DND-41 (cell line): Measurements from ENCODE around the gene RGCC.

Experiments
- ATAC-seq: fragments of 200-7000 bp; cut with Tn5 transposase; 3 replicates; pipeline ENCODE4 v1.9.1; 2021; ENCODE audit warnings: low read depth; ENCODE audit not compliant: insufficient read depth
- DNase-seq: peaks from one replicate; pipeline ENCODE4 v3.0.0-alpha.2; 2020
- H2AFZ ChIP-seq: 2 replicates; pipeline ENCODE4 v1.6.0; 2012; ENCODE audit warnings: low read depth, low read length
- H3K27ac ChIP-seq: 2 replicates; pipeline ENCODE4 v1.5.1; 2012; ENCODE audit warnings: low read length, inconsistent platforms
- H3K27me3 ChIP-seq: fragments of 200-600 bp; sonication (generic); 2 replicates; pipeline ENCODE4 v1.6.0; 2012; ENCODE audit warnings: low read length, mild to moderate bottlenecking, inconsistent platforms; ENCODE audit not compliant: insufficient read depth, poor library complexity
- H3K36me3 ChIP-seq: 2 replicates; pipeline ENCODE4 v1.5.1; 2012; ENCODE audit warnings: low read length, inconsistent platforms; ENCODE audit not compliant: insufficient read depth
- H3K4me1 ChIP-seq: 2 replicates; pipeline ENCODE4 v1.5.1; 2012; ENCODE audit warnings: mild to moderate bottlenecking, low read length; ENCODE audit not compliant: insufficient read depth
- H3K4me2 ChIP-seq: 2 replicates; pipeline ENCODE4 v1.6.0; 2012; ENCODE audit warnings: mild to moderate bottlenecking, moderate library complexity, low read length, inconsistent platforms; ENCODE audit not compliant: insufficient read depth
- H3K4me3 ChIP-seq, 2 experiments: fragments of 200-600 bp in 1 of 2; shearing (Covaris generic) in 1 of 2; 2 replicates each; pipeline ENCODE4 v1.5.1; 2012 to 2016; ENCODE audit warnings: inconsistent platforms in 2 of 2, low read length in 2 of 2, mild to moderate bottlenecking in 2 of 2, low read depth in 1 of 2, moderate library complexity in 1 of 2
- H3K79me2 ChIP-seq: 2 replicates; pipeline ENCODE4 v1.6.0; 2012; ENCODE audit warnings: low read length, inconsistent platforms; ENCODE audit not compliant: insufficient read depth
- H3K9ac ChIP-seq: 2 replicates; pipeline ENCODE4 v1.6.0; 2012; ENCODE audit warnings: low read depth, mild to moderate bottlenecking, inconsistent platforms, low read length, moderate library complexity
- H3K9me3 ChIP-seq: 2 replicates; pipeline ENCODE4 v1.5.1; 2012; ENCODE audit warnings: low read length, moderate library complexity, mild to moderate bottlenecking, inconsistent platforms; ENCODE audit not compliant: insufficient read depth, severe bottlenecking
- H4K20me1 ChIP-seq: 2 replicates; pipeline ENCODE4 v1.6.0; 2012; ENCODE audit warnings: low read length; ENCODE audit not compliant: insufficient read depth
- EZH2 ChIP-seq: IDR thresholded peaks from 3 replicates; pipeline ENCODE4 v1.6.1; 2012; ENCODE audit warnings: borderline replicate concordance, low read depth, mild to moderate bottlenecking, moderate library complexity, low read length, inconsistent platforms; ENCODE audit not compliant: severe bottlenecking
- TF ChIP-seq, protein P1 (sequence below): IDR thresholded peaks from 2 replicates; pipeline ENCODE4 v1.5.1; 2012; ENCODE audit warnings: borderline replicate concordance, low read length, moderate library complexity, mild to moderate bottlenecking; ENCODE audit not compliant: poor library complexity, severe bottlenecking; ENCODE audit errors: extremely low read depth

The RGCC gene

DNA sequence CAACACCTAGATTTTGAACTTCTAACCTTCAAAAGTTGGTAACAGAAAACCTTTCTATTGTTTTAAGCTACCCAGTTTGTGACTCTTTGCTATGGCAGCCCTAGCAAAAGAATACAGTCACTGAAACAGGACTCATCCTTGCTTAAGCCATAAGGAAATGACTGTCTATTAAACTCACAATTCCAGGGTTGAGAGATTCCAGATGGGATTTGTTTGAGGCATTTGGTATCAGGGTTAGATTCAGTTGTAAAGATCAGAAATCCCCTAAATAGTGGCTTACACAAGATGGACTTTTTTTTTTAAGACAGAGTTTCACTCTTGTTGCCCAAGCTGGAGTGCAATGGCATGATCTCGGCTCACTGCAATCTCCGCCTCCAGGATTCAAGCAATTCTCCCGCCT lies 41.1 kb upstream of the RGCC start:
- no peak for TF ChIP-seq EZH2
- TF ChIP-seq, protein P1, sequence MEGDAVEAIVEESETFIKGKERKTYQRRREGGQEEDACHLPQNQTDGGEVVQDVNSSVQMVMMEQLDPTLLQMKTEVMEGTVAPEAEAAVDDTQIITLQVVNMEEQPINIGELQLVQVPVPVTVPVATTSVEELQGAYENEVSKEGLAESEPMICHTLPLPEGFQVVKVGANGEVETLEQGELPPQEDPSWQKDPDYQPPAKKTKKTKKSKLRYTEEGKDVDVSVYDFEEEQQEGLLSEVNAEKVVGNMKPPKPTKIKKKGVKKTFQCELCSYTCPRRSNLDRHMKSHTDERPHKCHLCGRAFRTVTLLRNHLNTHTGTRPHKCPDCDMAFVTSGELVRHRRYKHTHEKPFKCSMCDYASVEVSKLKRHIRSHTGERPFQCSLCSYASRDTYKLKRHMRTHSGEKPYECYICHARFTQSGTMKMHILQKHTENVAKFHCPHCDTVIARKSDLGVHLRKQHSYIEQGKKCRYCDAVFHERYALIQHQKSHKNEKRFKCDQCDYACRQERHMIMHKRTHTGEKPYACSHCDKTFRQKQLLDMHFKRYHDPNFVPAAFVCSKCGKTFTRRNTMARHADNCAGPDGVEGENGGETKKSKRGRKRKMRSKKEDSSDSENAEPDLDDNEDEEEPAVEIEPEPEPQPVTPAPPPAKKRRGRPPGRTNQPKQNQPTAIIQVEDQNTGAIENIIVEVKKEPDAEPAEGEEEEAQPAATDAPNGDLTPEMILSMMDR, result no peak
- H2AFZ ChIP-seq, result no peak overlapping the region
- H3K79me2 ChIP-seq, result no peaks in the 10 kb centered on the region

DNA sequence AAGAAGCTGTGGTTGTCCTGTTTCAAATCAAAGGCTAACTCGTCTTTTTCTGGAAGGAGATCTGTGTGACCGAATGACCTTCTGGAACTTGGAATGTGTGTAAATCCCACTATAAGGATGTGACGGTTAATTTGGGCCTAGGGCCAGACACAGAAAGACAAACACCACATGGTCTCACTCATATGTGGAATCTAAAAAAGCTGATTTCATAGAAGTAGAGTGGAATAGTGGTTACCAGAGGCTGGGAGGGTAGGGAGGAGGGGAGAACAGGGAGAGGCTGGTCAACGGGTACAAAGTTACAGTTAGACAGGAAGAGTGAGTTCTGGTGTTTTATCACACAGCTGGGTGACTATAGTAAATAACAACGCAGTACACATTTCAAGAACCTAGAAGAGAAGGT lies 39.3 kb upstream of the RGCC start:
- TF ChIP-seq EZH2, result no peak
- TF ChIP-seq, protein P1, result no peak
- no peaks in the 10 kb centered on the region for H3K79me2 ChIP-seq

More for the DNA sequence above, 41.1 kb upstream of the RGCC start:
- Histone ChIP-seq H3K27ac (no peak overlapping the region), H3K4me1 (peaks cover 16% of the 10 kb centered on the region), H3K4me3 (no peak overlapping the region), H3K27me3 (no peaks in the 10 kb centered on the region), H3K9me3 (no peaks in the 10 kb centered on the region), H3K36me3 (no peaks in the 10 kb centered on the region), H4K20me1 (no peaks in the 10 kb centered on the region), H3K9ac (no peak overlapping the region), H3K4me2 (no peak overlapping the region)
- no peak for DNase-seq
- no peak for ATAC-seq

DNA sequence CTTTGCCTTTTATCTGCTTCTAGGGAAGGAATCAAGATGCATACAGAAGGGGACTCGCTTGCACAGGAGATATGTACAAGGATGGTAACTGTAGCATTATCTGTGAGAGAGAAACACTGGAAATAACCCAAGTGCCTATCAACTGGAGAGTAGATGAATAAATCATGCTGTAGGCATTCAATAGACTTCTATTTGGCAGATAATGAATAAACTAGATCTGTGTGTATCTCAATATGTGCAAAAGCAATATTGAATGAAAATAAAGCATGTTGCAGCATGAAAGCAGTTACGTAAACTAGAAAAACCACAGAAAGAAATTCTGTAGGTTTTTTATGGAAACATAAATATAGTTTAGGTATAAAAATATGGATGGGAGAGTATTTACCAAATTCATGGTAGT lies 38.6 kb upstream of the RGCC start:
- ATAC-seq, result no peak
- no peaks in the 10 kb centered on the region for H3K79me2 ChIP-seq

More for the DNA sequence above, 39.3 kb upstream of the RGCC start:
- Histone ChIP-seq H3K9me3 (no peaks in the 10 kb centered on the region), H3K27ac (peak overlapping the region; percentile 46), H2AFZ (0 out of 2 replicates have a peak overlapping the region, but pooled peaks have one; percentile 8), H3K27me3 (no peaks in the 10 kb centered on the region), H3K4me2 (no peak overlapping the region), H4K20me1 (no peaks in the 10 kb centered on the region), H3K36me3 (no peaks in the 10 kb centered on the region), H3K4me3 (no peak overlapping the region), H3K9ac (no peak overlapping the region), H3K4me1 (peaks cover 16% of the 10 kb centered on the region)
- ATAC-seq, result peak; percentile 57; the same call in 2 of the 3 replicates
- no peak for DNase-seq

More for the DNA sequence above, 38.6 kb upstream of the RGCC start:
- no peak overlapping the region for H3K9ac ChIP-seq
- DNase-seq, result no peak
- no peak overlapping the region for H2AFZ ChIP-seq
- H3K4me3 ChIP-seq, result no peak overlapping the region
- TF ChIP-seq EZH2, result no peak
- TF ChIP-seq, protein P1, result no peak
- H3K36me3 ChIP-seq, result no peaks in the 10 kb centered on the region
- H3K4me1 ChIP-seq, result peaks cover 16% of the 10 kb centered on the region
- no peak overlapping the region for H3K4me2 ChIP-seq
- H4K20me1 ChIP-seq, result no peaks in the 10 kb centered on the region
- no peaks in the 10 kb centered on the region for H3K9me3 ChIP-seq
- H3K27ac ChIP-seq, result peak overlapping the region; percentile 2; the same call in 1 of the 2 replicates
- H3K27me3 ChIP-seq, result no peaks in the 10 kb centered on the region
